ENCODE measurements around the gene SEC14L5.
"Not testable (repeated sequence)": the region's sequence is repeated elsewhere in the genome, so short reads cannot be mapped to it uniquely, and the experiment has no call there.

Gene SEC14L5

GRCh38 chr16:4949986-4950385, 8.1 kb upstream of the SEC14L5 start:
- no peak overlapping the region for H3K4me3 ChIP-seq (replicated peaks in 1 of 2; ENCODE audit: low read depth in 2 of 2, low read length in 2 of 2)
- no peak for DNase-seq (ENCODE audit: low read depth in 2 of 2)
- TF ChIP-seq CTCF (IDR thresholded peaks at IDR 0.05; ENCODE audit: low read depth, low read length): no peak

GRCh38 chr16:4951583-4951982, 6.5 kb upstream of the SEC14L5 start:
- not testable (repeated sequence) for H3K4me3 ChIP-seq (replicated peaks in 1 of 2; ENCODE audit: low read depth in 2 of 2, low read length in 2 of 2); DNase-seq (ENCODE audit: low read depth in 2 of 2)

GRCh38 chr16:4954714-4955113, 3.4 kb upstream of the SEC14L5 start:
- no peak overlapping the region for H3K4me3 ChIP-seq (replicated peaks in 1 of 2; ENCODE audit: low read depth in 2 of 2, low read length in 2 of 2)
- TF ChIP-seq CTCF (IDR thresholded peaks at IDR 0.05; ENCODE audit: low read depth, low read length): no peak
- no peak for DNase-seq (ENCODE audit: low read depth in 2 of 2)

- no peak for TF ChIP-seq CTCF (IDR thresholded peaks at IDR 0.05; ENCODE audit: low read depth, low read length)
- peak overlapping the region; percentile 51 to 57 for H3K4me3 ChIP-seq (replicated peaks in 1 of 2; ENCODE audit: low read depth in 2 of 2, low read length in 2 of 2)
- DNase-seq (ENCODE audit: low read depth in 2 of 2): no peak
Measured at GRCh38 chr16:4957420-4957719, 760 bp upstream of the SEC14L5 start.

GRCh38 chr16:4958510-4959438, 644 bp downstream of the SEC14L5 start:
- peak overlapping the region; percentile 35 to 45 for H3K4me3 ChIP-seq (replicated peaks in 1 of 2; ENCODE audit: low read depth in 2 of 2, low read length in 2 of 2)
- DNase-seq (ENCODE audit: low read depth in 2 of 2): no peak

GRCh38 chr16:4960579-4960978, 2.4 kb downstream of the SEC14L5 start:
- TF ChIP-seq CTCF (IDR thresholded peaks at IDR 0.05; ENCODE audit: low read depth, low read length): no peak

More at GRCh38 chr16:4958510-4959438, 644 bp downstream of the SEC14L5 start:
- TF ChIP-seq CTCF (IDR thresholded peaks at IDR 0.05; ENCODE audit: low read depth, low read length): no peak

GRCh38 chr16:4962716-4963115, 4.6 kb downstream of the SEC14L5 start:
- no peak for TF ChIP-seq CTCF (IDR thresholded peaks at IDR 0.05; ENCODE audit: low read depth, low read length)

More at GRCh38 chr16:4960579-4960978, 2.4 kb downstream of the SEC14L5 start:
- H3K4me3 ChIP-seq (replicated peaks in 1 of 2; ENCODE audit: low read depth in 2 of 2, low read length in 2 of 2): no peak overlapping the region
- no peak for DNase-seq (ENCODE audit: low read depth in 2 of 2)

GRCh38 chr16:4963527-4963926, 5.4 kb downstream of the SEC14L5 start:
- DNase-seq (ENCODE audit: low read depth in 2 of 2); H3K4me3 ChIP-seq (replicated peaks in 1 of 2; ENCODE audit: low read depth in 2 of 2, low read length in 2 of 2): not testable (repeated sequence)

More at GRCh38 chr16:4962716-4963115, 4.6 kb downstream of the SEC14L5 start:
- DNase-seq (ENCODE audit: low read depth in 2 of 2): no peak
- H3K4me3 ChIP-seq (replicated peaks in 1 of 2; ENCODE audit: low read depth in 2 of 2, low read length in 2 of 2): no peak overlapping the region
